NB4 (cell line): ENCODE results near the gene WDR7.

ENCODE experiments used
- DNase-seq: peaks from one replicate; pipeline ENCODE4 v3.0.0; 2010; ENCODE audit warnings: low read depth
- H3K4me3 ChIP-seq: one replicate; pipeline ENCODE4 v1.5.1; 2011; ENCODE audit warnings: mild to moderate bottlenecking, low read depth, low read length, moderate library complexity
- MYC ChIP-seq: IDR thresholded peaks from 2 replicates; pipeline ENCODE4 v1.6.1; 2011; ENCODE audit warnings: low read depth, low read length
- POLR2A ChIP-seq: IDR thresholded peaks from 2 replicates; pipeline ENCODE4 v1.6.1; 2011; ENCODE audit warnings: mild to moderate bottlenecking; ENCODE audit not compliant: insufficient read length; ENCODE audit errors: extremely low read depth
- TF ChIP-seq, protein P1 (sequence below): IDR thresholded peaks from 2 replicates; pipeline ENCODE4 v1.6.1; 2011; ENCODE audit warnings: low read depth, low read length
- TF ChIP-seq, protein P2 (sequence below): IDR thresholded peaks from one replicate; pipeline ENCODE4 v1.5.1; 2012; ENCODE audit warnings: low read depth, low read length

The WDR7 gene

DNA sequence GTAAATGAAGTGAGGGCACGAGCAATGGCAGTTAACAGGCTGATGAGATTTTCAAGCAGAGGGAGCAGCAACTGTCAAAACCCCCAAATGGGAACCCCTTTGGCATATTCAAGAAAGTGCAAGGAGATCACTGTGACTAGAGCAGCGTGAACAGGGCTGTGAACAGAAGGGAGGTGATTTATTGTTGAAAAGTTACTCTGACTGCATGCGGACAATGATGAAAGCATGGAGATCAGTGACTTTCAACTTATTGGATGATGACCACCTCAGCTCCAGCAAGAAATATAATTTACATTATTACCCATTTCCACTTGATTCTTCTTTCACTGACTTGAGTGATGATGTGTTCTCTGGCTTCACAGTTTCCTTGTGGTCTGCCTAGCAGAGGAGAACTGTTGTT lies 308.0 kb downstream of the WDR7 start:
- DNase-seq: no peak
- H3K4me3 ChIP-seq: no peak overlapping the region
- TF ChIP-seq POLR2A: no peak
- TF ChIP-seq, protein P1, sequence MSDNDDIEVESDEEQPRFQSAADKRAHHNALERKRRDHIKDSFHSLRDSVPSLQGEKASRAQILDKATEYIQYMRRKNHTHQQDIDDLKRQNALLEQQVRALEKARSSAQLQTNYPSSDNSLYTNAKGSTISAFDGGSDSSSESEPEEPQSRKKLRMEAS: no peak
- no peak for TF ChIP-seq MYC
- TF ChIP-seq, protein P2, sequence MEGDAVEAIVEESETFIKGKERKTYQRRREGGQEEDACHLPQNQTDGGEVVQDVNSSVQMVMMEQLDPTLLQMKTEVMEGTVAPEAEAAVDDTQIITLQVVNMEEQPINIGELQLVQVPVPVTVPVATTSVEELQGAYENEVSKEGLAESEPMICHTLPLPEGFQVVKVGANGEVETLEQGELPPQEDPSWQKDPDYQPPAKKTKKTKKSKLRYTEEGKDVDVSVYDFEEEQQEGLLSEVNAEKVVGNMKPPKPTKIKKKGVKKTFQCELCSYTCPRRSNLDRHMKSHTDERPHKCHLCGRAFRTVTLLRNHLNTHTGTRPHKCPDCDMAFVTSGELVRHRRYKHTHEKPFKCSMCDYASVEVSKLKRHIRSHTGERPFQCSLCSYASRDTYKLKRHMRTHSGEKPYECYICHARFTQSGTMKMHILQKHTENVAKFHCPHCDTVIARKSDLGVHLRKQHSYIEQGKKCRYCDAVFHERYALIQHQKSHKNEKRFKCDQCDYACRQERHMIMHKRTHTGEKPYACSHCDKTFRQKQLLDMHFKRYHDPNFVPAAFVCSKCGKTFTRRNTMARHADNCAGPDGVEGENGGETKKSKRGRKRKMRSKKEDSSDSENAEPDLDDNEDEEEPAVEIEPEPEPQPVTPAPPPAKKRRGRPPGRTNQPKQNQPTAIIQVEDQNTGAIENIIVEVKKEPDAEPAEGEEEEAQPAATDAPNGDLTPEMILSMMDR: no peak

DNA sequence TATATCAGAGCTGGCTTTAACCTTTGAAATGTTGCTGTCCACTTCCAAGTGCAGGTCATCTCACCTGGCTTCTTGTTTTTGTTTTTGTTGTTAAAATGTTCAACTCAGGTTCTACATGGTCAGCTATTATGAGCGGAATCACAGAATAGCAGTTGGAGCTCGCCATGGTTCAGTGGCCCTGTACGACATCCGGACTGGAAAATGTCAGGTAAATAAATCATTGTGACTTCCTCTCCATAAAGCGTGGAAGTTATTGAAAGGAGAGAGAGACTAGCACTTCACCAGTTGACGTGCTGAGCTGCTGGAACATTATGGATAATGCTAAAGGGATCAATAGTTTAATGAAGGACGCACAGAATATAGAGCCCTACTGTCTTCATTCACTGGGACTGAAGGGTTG lies 311.2 kb downstream of the WDR7 start:
- TF ChIP-seq, protein P2: no peak
- TF ChIP-seq POLR2A (no peak), MYC (no peak)
- TF ChIP-seq, protein P1: no peak
- DNase-seq: no peak
- H3K4me3 ChIP-seq: no peak overlapping the region

DNA sequence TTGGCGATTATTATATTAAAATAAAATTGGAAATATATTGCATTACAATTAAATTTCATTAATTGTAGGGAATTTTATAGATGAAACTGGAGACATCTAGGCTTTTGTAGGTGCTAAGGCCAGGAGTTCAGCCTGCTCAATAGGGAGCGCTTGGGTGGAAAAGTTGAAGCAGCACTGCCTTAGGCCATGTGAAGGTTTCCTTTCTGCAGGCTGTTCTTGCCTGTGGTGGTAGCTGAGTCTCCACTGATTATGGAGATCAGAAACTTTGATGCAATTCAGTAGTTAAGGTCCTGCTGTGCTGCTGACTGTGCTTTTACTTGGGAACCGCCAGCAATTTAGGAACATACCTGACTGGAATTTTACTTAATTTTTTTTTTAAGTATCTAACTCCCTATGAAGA lies 315.9 kb downstream of the WDR7 start:
- DNase-seq: no peak
- TF ChIP-seq POLR2A (no peak), MYC (no peak)
- TF ChIP-seq, protein P1: no peak
- TF ChIP-seq, protein P2: no peak
- H3K4me3 ChIP-seq: no peak overlapping the region

DNA sequence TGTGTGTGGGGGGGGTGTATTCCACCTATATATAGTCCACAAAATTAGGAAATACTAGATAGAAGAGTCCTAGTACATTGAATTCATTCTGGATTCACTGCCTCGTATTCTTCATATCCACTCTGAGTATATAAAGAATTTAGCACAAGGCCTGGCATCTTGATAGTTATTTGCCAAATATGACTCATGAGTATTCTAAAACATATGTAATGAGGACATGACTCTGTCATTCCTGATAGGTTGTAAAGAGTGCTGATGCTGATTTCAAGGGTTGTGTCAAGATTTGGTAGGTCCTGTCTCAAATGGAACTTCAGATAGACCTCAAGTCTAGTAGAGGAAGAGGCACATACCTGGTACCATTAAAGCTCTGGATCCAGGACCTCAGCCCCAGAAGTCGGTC lies 322.3 kb downstream of the WDR7 start:
- TF ChIP-seq, protein P1: no peak
- no peak overlapping the region for H3K4me3 ChIP-seq
- no peak for DNase-seq

DNA sequence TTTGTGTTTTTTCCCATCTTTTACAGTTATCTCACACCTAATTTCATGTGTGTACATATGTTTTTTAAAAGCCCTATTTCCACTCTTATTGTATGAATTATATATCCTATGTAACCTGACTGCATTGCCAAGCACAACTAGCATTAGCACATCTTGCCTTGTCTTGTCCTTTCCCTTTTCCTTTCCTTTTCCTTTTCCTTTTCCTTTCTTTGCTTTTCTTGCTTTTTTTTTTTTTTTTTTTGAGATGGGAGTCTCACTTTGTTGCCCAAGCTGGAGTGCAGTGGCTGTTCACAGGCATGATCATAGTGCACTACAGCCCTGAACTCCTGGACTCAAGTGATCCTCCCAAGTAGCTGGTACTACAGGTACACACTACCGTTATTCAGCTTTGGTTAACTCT lies 323.0 kb downstream of the WDR7 start:
- no peak overlapping the region for H3K4me3 ChIP-seq
- TF ChIP-seq POLR2A: no peak
- no peak for TF ChIP-seq MYC
- TF ChIP-seq, protein P1: no peak
- TF ChIP-seq, protein P2: no peak
- DNase-seq: no peak

DNA sequence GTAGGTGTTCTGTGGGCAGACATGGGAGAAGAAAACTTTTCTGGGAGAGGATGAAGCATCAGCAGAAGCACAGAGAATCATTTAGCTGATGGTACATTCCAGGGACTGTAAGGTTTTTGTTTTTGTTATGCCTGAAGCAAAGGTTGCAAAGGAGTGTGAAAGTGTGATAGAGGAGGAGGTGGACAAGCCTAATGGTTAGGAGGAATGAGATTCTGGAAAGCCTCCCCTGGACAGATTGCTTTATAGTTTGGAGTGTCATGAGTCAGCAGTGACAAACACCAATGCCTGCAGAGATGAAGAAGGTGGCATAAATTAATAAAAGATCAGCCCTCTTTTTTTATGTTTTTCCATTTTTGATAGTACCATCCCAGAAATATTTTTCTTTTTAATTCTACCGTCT lies 324.1 kb downstream of the WDR7 start:
- TF ChIP-seq POLR2A: no peak
- no peak for TF ChIP-seq MYC
- TF ChIP-seq, protein P1: no peak
- TF ChIP-seq, protein P2: no peak
- H3K4me3 ChIP-seq: no peak overlapping the region
- DNase-seq: no peak
